Activated naive CD4-positive, alpha-beta T cell treated with anti-CD3 and anti-CD28 coated beads, Interleukin-2, amount 50 U/mL, for 24 hours (primary cell): ENCODE measurements around the gene CHST2.

ENCODE experiments used
- H3K27ac Mint-ChIP-seq: one replicate; pipeline ENCODE4 v1.8.0; 2021; ENCODE audit warnings: mild to moderate bottlenecking, mixed read lengths
- H3K27me3 Mint-ChIP-seq: one replicate; pipeline ENCODE4 v1.8.0; 2021; ENCODE audit warnings: mixed read lengths
- H3K36me3 Mint-ChIP-seq: one replicate; pipeline ENCODE4 v1.8.0; 2021; ENCODE audit warnings: mixed read lengths
- H3K4me1 Mint-ChIP-seq: one replicate; pipeline ENCODE4 v1.8.0; 2021; ENCODE audit warnings: mixed read lengths
- H3K4me3 Mint-ChIP-seq: one replicate; pipeline ENCODE4 v1.8.0; 2021; ENCODE audit warnings: mild to moderate bottlenecking, mixed read lengths
- H3K9me3 Mint-ChIP-seq: one replicate; pipeline ENCODE4 v1.8.0; 2021; ENCODE audit warnings: mixed read lengths

The CHST2 gene

DNA sequence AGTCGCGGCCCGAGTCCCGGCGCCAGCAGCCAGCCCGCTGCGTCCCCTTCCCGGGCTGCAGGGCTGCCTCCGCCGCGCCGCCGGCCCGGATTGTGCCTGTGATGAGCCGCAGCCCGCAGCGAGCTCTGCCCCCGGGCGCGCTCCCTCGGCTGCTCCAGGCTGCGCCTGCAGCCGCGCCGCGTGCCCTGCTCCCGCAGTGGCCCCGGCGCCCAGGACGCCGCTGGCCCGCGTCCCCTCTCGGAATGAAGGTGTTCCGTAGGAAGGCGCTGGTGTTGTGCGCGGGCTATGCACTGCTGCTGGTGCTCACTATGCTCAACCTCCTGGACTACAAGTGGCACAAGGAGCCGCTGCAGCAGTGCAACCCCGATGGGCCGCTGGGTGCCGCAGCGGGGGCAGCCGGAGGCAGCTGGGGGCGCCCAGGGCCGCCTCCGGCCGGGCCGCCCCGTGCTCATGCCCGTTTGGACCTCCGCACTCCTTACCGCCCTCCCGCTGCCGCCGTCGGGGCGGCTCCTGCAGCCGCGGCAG is 1.2 kb downstream of the CHST2 start:
- Mint-ChIP-seq H3K36me3 (peaks cover 6% of the 10 kb centered on the region), H3K27ac (no peak overlapping the region), H3K4me1 (peaks cover 49% of the 10 kb centered on the region), H3K27me3 (no peaks in the 10 kb centered on the region), H3K9me3 (no peaks in the 10 kb centered on the region), H3K4me3 (peak overlapping the region; percentile 60)

DNA sequence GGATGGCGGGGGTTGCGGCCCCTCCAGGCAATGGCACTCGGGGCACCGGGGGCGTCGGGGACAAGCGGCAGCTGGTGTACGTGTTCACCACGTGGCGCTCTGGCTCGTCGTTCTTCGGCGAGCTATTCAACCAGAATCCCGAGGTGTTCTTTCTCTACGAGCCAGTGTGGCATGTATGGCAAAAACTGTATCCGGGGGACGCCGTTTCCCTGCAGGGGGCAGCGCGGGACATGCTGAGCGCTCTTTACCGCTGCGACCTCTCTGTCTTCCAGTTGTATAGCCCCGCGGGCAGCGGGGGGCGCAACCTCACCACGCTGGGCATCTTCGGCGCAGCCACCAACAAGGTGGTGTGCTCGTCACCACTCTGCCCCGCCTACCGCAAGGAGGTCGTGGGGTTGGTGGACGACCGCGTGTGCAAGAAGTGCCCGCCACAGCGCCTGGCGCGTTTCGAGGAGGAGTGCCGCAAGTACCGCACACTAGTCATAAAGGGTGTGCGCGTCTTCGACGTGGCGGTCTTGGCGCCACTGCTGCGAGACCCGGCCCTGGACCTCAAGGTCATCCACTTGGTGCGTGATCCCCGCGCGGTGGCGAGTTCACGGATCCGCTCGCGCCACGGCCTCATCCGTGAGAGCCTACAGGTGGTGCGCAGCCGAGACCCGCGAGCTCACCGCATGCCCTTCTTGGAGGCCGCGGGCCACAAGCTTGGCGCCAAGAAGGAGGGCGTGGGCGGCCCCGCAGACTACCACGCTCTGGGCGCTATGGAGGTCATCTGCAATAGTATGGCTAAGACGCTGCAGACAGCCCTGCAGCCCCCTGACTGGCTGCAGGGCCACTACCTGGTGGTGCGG is 1.9 kb downstream of the CHST2 start:
- Mint-ChIP-seq H3K27ac (no peak overlapping the region), H3K4me1 (peaks cover 54% of the 10 kb centered on the region), H3K36me3 (peaks cover 6% of the 10 kb centered on the region), H3K27me3 (no peaks in the 10 kb centered on the region), H3K9me3 (no peaks in the 10 kb centered on the region), H3K4me3 (peak overlapping the region; percentile 65)

DNA sequence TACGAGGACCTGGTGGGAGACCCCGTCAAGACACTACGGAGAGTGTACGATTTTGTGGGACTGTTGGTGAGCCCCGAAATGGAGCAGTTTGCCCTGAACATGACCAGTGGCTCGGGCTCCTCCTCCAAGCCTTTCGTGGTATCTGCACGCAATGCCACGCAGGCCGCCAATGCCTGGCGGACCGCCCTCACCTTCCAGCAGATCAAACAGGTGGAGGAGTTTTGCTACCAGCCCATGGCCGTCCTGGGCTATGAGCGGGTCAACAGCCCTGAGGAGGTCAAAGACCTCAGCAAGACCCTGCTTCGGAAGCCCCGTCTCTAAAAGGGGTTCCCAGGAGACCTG is 2.5 kb downstream of the CHST2 start:
- Mint-ChIP-seq H3K4me1 (peaks cover 52% of the 10 kb centered on the region), H3K27ac (no peak overlapping the region)

DNA sequence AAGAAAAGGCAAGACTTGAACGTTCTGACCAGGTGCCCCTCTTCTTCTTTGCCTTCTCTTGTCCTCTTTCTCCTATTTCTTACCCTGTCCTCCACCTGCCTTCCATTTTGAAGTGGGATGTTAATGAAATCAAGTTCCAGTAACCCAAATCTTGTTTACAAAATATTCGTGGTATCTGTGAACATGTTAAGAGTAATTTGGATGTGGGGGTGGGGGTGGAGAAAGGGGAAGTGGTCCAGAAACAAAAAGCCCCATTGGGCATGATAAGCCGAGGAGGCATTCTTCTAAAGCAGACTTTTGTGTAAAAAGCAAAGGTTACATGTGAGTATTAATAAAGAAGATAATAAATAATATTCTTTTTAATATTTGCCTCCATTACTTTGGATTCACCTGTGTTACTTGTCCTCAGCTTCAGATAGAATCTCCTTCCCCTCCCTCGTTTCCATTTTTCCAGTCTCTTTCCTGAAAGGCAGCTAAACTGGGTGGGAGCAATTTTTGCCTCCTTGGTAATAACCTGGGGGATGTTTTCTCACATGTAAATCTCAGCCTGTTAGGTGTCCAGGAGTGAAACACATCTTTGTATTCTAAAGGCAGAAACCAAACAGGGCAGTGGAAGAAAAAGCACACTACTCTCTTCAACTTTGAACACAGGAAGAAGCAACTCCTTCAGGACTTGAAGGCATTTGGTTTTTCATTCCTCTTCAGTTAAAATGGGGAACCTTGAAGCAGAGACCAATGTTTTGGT is 3.2 kb downstream of the CHST2 start:
- H3K36me3 Mint-ChIP-seq: peaks cover 6% of the 10 kb centered on the region
- H3K4me1 Mint-ChIP-seq: peaks cover 56% of the 10 kb centered on the region
- H3K27ac Mint-ChIP-seq: peak overlapping the region; percentile 55
- no peaks in the 10 kb centered on the region for H3K27me3 Mint-ChIP-seq
- H3K9me3 Mint-ChIP-seq: no peaks in the 10 kb centered on the region
- peak overlapping the region; percentile 76 for H3K4me3 Mint-ChIP-seq

More for the DNA sequence above, 2.5 kb downstream of the CHST2 start:
- no peaks in the 10 kb centered on the region for H3K9me3 Mint-ChIP-seq
- H3K36me3 Mint-ChIP-seq: peaks cover 6% of the 10 kb centered on the region
- no peaks in the 10 kb centered on the region for H3K27me3 Mint-ChIP-seq
- H3K4me3 Mint-ChIP-seq: peak overlapping the region; percentile 65

DNA sequence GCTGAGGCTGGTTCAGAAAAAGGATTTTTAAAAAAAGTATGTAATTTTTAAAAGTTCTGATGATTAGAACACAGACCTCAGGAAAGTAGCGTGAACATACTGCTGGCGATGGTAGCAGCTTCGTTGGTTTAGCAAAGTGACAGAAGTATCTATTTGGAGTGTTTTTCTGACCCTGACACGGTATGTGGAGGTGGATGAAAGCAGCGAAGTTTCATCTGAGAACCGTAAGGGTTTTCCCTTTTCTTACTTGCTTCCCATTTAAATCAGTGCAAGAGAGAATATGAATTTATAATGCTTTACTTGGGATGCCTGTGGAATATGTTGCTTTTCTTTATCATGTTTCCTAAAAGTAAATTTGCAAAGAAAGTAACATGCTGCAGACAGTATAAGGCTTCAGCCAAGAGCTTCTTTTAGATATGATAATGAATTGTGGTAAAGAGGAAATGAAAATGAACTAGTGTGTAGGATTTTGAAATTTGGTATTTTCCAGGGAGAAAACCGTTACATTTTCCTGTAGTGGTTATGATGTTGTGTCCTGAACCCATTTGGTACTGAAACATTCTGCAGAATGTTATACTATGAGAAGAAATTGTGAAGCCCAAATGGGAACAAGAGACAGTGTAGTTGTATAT is 3.9 kb downstream of the CHST2 start:
- Mint-ChIP-seq H3K9me3 (no peaks in the 10 kb centered on the region), H3K4me3 (peak overlapping the region; percentile 76), H3K27ac (peak overlapping the region; percentile 55), H3K4me1 (peaks cover 62% of the 10 kb centered on the region), H3K36me3 (peaks cover 9% of the 10 kb centered on the region), H3K27me3 (no peaks in the 10 kb centered on the region)

DNA sequence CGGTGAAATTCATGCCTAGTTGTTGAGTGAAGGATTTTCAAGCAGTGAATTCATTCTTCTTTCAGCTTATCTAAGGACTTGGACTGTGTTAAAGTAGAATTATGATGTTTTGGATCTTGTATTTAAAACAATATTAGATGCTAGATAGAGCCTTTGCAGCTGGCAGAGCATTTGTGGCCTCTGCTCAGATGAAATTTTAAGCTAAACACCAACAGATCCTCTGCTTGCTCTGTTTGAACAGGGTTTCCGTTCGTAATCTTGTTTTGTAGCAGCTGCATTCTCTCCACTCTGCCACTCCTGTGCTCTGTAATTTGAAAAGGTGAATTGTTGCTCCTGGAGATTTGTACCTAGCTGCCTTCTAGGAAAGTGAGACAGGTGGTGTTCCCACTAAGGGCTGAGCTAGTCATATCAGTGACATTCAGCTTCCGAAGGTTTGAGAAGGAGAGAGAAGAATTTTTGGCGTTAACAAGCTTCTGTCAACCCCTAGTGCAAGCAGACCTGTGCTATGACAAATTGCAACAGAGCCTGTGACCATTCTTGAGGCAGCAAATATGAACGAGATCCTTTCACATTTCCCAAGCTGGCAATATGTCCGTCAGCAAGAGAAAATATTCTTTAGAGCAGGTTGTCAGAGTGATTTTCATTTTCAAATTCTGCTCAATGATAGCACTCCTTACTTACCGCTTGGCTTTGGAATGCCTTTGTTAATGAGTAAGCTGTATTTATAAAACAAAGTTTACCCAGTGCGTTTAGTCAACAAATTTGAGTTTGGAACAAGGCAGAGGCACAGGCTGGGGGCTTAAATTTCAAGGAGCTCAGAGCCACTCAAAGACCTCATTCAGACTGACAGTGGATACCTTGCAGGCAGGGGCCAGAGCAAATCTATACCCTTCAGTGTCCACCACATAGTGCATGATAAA is 5.3 kb downstream of the CHST2 start:
- H3K4me1 Mint-ChIP-seq: peaks cover 68% of the 10 kb centered on the region
- H3K27ac Mint-ChIP-seq: peak overlapping the region; percentile 4
- peak overlapping the region; percentile 50 for H3K4me3 Mint-ChIP-seq

DNA sequence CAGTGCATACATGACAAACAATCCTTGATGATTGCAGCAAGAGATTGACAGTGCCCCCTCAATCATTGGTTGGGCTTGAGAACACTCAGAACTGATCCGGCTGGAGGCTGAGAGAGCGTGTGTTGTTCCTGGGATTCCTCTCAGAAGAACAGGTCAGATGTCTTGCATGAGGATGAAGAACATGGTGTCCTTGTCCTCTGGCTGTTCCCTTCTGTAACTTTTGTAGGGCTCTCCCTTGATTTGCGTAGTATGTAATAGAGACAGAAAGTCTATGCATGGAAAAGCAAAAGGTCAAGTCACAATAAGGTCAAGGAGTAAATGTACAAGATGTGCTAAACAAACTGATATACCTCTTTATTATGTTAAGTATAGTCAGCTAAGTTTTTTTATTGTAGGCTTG is 8.2 kb downstream of the CHST2 start:
- H3K36me3 Mint-ChIP-seq: peaks cover 10% of the 10 kb centered on the region
- H3K27ac Mint-ChIP-seq: no peak overlapping the region
- no peak overlapping the region for H3K4me3 Mint-ChIP-seq
- H3K27me3 Mint-ChIP-seq: no peaks in the 10 kb centered on the region
- peaks cover 65% of the 10 kb centered on the region for H3K4me1 Mint-ChIP-seq
- no peaks in the 10 kb centered on the region for H3K9me3 Mint-ChIP-seq

More for the DNA sequence above, 5.3 kb downstream of the CHST2 start:
- Mint-ChIP-seq H3K36me3 (peaks cover 11% of the 10 kb centered on the region), H3K27me3 (no peaks in the 10 kb centered on the region), H3K9me3 (no peaks in the 10 kb centered on the region)

DNA sequence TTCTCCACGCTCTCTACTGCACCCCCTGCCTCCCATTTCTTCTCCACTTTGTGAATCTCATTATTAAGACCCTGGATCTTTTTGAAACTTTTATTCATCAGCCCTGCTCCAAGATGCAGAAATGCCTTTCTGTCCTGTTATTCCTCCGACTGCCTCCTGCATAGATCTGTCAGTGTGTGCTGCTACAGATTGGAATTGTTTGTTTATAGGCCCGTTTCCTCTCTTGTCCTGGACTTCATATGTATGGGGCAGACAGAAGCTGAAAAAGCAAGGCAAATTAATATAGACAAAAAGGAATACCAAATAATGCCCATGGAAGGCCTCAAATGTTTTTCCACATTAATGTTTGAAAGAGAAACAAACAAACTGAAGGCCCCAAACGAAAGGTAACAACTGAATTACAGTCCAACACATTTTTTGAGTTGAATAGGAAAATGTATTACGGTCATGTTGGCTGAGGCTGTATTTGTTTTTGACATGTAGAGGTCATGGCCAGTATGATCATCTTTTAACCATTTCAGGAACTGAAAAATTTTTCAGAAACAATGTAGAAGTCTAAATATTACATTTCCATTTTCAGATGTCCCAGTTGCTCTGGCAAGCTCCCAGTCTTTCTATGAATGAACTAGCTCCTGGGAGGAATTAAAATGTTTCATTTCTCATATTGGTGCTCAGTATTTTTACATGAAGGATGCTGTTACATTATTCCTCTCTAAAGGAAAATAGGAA is 8.8 kb downstream of the CHST2 start:
- H3K27me3 Mint-ChIP-seq: no peaks in the 10 kb centered on the region
- H3K36me3 Mint-ChIP-seq: peaks cover 10% of the 10 kb centered on the region
- H3K27ac Mint-ChIP-seq: no peak overlapping the region
- peaks cover 63% of the 10 kb centered on the region for H3K4me1 Mint-ChIP-seq
- no peaks in the 10 kb centered on the region for H3K9me3 Mint-ChIP-seq
- no peak overlapping the region for H3K4me3 Mint-ChIP-seq

DNA sequence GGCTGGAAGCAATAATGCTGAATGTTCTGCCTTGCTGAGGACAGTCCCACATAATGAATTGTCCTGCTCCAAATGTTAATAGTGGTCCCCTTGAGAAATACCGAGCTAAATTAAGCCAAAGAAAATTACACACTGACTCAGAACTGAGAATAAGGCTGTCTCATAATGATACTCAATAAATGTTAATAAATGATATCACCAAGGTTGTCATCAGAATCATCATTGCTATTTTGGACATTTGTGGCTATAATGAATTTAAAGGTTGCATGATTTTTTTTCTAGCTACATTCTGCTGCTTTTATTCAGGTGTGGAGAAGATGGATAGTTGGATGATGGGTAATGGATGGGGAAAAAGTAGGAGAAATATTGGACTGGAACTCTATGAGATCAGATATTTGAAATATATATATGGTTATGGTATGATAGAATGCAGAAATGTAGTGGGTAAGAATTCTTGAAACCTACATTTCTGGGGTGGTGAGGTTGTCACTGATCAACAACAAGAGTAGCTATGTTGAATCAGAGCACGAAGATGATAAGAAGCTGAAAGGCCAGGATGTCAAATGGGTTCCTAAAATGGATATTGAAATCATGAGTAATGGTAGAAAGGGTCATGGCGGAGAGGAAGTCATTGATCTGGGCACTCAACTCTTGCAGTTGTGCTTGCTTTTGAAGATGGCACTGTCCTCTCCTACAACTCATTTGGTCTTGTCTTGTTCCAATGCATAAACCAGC is 12.8 kb downstream of the CHST2 start:
- peaks cover 47% of the 10 kb centered on the region for H3K4me1 Mint-ChIP-seq

DNA sequence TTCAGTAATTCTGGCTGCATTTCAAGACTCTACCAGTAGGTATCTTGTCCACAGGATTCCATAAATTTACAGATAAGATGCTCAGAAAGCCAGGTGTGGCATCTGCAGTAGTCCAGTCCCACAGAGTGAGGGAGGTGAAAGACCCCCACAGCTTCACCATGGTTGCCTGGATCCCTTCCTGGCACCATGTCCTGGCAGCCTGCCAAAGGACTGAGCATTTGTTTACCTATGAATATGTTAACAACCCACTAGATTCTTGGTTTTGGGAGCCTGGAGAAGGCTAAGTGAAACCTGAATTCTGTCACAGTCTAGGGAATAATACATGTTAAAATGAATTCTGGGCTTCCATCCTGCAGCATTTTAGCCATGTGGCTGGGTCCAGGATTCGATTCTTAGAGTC is 14.9 kb downstream of the CHST2 start:
- H3K27me3 Mint-ChIP-seq: no peaks in the 10 kb centered on the region
- no peak overlapping the region for H3K27ac Mint-ChIP-seq
- H3K4me3 Mint-ChIP-seq: no peak overlapping the region
- peaks cover 38% of the 10 kb centered on the region for H3K4me1 Mint-ChIP-seq
- H3K9me3 Mint-ChIP-seq: no peaks in the 10 kb centered on the region
- H3K36me3 Mint-ChIP-seq: peaks cover 2% of the 10 kb centered on the region

More for the DNA sequence above, 12.8 kb downstream of the CHST2 start:
- Mint-ChIP-seq H3K27me3 (no peaks in the 10 kb centered on the region), H3K27ac (no peak overlapping the region), H3K9me3 (no peaks in the 10 kb centered on the region), H3K4me3 (no peak overlapping the region), H3K36me3 (peaks cover 5% of the 10 kb centered on the region)

DNA sequence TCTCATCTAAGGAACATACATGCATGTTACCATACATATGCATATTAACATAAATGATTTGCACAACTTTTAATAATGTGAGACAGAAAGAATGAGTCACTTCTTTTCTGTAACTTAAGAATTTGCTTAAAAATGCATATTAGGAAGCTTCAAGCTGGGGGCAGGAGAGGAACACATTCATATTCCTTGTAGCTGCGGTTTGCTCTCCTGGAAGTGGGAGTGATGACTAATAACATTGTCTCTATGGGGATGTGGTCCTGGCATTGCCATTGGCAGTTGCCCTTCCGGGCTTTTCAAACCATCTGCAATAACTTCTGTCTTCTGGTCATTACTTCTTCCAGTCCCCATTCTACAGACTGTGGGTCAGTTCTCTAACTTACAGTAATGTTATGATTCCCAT is 15.6 kb downstream of the CHST2 start:
- peaks cover 34% of the 10 kb centered on the region for H3K4me1 Mint-ChIP-seq
- peak overlapping the region; percentile 25 for H3K27ac Mint-ChIP-seq

DNA sequence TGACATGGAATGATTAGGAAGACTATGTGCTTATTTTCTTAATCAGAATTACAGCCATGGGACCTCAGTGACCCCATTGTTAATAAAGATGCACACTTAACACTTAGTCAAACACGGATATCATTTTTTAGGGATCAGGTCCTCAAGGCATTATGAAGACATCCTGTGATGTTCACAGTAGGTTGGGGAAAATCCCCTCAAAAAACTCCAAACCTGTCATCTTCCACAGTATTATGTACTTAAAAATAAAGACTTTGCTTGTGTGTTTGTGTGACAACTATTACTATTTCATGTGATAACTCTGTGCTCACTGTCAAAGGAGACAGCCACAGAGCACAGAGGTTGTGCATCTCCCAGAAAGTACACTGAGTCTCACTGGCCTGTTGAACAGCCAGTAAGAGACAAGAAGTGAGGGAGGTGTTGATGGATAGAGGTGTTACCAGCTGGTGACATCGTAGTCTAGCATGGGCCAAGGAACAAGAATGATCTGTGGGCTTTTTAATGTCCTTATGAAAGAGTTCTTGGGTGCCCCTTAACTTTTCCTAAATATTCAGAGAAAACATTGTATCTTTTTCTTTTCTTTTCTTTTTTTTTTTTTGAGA is 18.0 kb downstream of the CHST2 start:
- H3K4me1 Mint-ChIP-seq: peaks cover 29% of the 10 kb centered on the region
- no peak overlapping the region for H3K27ac Mint-ChIP-seq
- H3K36me3 Mint-ChIP-seq: no peaks in the 10 kb centered on the region
- no peaks in the 10 kb centered on the region for H3K9me3 Mint-ChIP-seq
- H3K27me3 Mint-ChIP-seq: no peaks in the 10 kb centered on the region
- H3K4me3 Mint-ChIP-seq: no peak overlapping the region

More for the DNA sequence above, 15.6 kb downstream of the CHST2 start:
- H3K36me3 Mint-ChIP-seq: no peaks in the 10 kb centered on the region
- H3K9me3 Mint-ChIP-seq: no peaks in the 10 kb centered on the region
- H3K27me3 Mint-ChIP-seq: no peaks in the 10 kb centered on the region
- H3K4me3 Mint-ChIP-seq: no peak overlapping the region

DNA sequence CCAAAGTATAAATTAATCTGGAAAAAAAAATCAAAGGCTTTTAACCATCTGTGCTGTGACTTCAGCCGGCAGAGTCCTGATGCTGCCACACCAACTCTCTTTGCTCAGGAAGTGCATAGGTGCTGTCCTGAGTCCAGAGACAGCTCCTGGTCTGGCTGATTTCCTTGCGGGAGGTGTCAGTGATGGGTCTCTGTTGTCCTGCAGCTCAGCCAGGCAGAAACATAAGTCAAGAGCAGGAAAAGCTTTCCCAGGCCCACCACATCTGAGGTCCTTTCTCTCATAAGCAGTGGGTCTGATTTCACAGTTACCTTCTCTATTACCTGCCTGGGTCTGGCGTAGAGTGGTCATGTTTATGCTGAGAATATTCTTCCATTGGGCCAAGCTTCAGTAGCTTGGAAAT is 19.4 kb downstream of the CHST2 start:
- no peaks in the 10 kb centered on the region for H3K27me3 Mint-ChIP-seq
- no peaks in the 10 kb centered on the region for H3K9me3 Mint-ChIP-seq
- no peak overlapping the region for H3K27ac Mint-ChIP-seq
- no peak overlapping the region for H3K4me3 Mint-ChIP-seq
- H3K4me1 Mint-ChIP-seq: peaks cover 21% of the 10 kb centered on the region
- no peaks in the 10 kb centered on the region for H3K36me3 Mint-ChIP-seq
